ENCODE data around the gene ERC1.
"Not testable (repeated sequence)": the region's sequence is repeated elsewhere in the genome, so short reads cannot be mapped to it uniquely, and the experiment has no call there.

The ERC1 gene

GRCh38 chr12:1073652-1074051, 82.6 kb downstream of the ERC1 start:
- no peak for DNase-seq (ENCODE audit: low read depth in 2 of 2)

DNA sequence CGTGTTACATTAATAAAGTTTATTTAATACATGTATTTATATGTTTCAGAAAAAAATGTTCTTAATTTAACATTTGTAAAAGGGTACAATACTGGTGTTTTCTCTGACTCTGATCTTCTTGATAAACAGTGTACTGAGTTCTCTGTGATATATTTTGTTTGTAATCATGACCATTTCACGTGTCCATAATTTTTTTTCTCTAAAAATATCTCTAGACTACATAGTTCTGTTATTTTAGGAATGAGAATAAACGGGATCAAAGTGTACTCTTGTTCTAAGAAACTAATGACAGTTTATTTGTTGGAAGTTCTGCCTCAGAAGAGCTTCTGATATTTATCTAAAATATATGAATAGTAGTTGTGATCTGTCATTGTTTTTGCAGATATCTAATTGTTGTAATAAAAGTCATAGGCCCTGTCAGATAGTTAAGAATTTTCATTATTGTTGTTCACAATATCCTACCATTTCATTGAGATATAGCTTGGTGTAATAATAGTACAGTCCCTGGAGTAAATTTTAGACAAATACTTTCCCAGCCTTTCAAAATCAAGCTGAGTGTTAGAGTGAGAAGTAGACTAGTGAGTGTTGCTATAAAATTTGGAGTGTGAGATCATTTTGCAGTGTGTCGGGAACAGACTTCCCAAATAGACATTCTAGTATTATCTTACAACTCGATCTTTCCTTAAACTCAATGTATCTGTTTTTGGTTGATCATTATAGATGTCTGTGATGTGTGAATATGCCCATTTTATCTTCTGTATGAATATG, 86.2 kb downstream of the ERC1 start:
- DNase-seq (ENCODE audit: low read depth in 2 of 2) = no peak

DNA sequence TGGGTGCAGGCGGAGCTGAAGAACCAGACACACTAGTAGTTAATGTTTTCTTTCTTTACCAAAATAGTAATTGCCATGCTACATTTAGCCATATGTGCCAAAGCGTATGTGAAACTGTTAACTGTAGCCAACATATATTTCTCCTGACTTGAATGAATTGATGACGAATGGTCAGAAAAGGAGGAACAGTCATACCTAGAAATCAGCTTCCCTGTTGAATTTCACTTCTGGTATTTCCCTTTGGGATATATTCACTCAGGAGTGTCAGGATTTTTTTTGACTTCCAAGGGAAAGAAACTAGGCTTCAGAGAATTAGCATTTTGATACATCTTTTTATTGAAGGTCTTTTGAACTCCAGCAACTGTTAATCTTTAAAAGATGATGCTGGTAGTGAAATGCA, 87.0 kb downstream of the ERC1 start:
- DNase-seq (ENCODE audit: low read depth in 2 of 2) = no peak

DNA sequence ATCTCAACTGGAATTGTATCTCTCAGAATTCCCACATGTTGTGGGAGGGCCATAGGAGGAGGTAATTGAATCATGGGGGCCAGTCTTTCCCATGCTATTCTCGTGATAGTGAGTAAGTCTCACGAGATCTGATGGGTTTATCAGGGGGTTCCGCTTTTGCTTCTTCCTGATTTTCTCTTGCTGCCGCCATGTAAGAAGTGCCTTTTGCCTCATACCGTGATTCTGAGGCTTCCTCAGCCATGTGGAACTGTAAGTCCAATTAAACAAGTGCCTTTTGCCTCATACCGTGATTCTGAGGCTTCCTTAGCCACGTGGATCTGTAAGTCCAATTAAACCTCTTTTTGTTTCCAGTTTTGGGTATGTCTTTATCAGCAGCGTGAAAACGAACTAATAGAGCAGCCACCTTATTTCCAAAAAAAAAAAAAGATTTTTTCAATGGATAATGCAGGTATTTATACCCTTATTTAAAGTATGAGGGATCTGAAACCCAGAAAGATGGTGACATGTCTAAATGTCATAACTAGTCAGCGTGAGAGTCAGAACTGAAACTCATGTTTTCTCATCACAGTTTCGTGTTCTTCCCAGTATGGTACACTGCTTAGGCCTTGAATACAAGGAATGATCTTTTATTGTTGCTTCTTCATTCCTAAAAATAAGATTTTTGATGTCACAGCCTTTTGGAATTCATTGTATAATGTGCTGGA, 89.6 kb downstream of the ERC1 start:
- no peak for DNase-seq (ENCODE audit: low read depth in 2 of 2)

- no peak for DNase-seq (ENCODE audit: low read depth in 2 of 2)
These were observed 92.3 kb downstream of the ERC1 start for GRCh38 chr12:1083151-1083888.

DNA sequence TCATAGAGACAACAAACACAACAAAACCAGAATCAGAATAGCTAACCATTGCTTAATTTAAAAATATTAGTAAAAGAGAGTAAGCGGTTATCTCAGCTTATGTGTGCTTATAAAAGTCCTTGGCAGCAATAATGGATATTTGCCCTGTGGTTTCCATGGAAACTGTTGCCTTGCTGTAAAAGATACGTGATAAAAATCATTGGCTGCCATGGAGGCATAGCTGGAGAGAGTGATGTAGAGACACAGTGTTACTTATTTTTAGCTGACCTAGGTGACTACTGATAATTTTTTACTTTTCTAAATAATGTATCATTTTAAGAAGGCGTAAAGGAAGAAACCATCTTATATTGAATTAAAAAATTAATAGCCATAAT, 92.9 kb downstream of the ERC1 start:
- DNase-seq (ENCODE audit: low read depth in 2 of 2) = no peak

DNA sequence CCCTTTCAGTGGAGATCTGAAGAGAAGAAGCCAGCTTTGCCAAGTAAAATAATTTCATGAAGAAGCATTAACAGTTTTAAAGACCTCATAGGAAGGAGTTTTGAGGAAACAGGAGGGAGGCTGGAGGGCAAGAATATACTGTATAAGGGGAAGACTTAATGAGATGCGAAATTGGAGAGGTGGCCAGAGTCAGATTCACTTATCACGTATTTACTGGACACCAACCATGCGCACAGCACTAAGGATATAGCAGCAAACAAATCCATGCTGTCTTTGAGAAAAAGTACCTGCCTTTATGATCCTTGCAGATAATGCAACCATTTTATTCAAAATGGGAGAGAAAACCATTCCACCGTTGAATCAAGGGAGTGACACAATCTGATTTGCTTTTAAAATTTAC, 100.3 kb downstream of the ERC1 start:
- no peak for DNase-seq (ENCODE audit: low read depth in 2 of 2)

GRCh38 chr12:1093166-1093751, 102.2 kb downstream of the ERC1 start:
- DNase-seq (ENCODE audit: low read depth in 2 of 2) = no peak

DNA sequence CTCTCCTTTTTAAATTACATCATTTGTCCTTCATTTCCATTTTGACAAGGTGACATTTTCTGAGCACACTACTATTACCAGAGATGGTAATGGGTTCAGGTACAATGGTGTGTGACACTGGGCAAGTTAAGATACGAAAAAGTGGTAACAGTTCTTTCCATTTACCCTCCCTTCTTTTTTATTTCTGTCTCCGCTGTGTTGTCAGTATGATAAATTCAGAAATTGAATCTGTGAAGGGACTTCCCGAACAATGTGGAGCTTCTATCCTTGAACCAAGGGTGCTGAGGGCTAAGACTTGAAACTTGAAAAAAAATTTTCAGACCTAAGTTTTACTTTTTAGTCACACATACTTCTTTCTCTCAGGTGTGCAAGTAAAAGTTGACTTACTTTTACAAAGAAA, 103.7 kb downstream of the ERC1 start:
- DNase-seq (ENCODE audit: low read depth in 2 of 2) = no peak

DNA sequence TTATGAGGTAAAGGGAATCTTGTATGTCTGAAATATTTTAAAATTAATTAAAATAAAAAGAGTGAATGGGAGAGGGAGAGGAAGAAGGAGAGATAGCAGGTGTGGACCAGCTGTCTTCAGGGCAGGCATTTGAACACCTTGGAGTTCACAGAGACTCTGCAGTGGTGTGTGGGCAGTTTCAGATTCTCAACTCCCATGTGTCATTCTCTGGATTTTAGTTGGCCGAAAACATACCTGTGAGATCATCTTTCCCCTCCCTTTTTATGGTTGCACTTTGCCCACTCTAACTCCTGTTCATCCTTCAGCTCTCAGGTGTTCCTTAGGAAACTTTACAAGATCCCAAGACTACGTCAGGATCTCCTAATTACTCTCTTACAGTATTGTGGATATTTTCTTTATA, 108.1 kb downstream of the ERC1 start:
- peak; percentile 16 to 31 for DNase-seq (ENCODE audit: low read depth in 2 of 2)

DNA sequence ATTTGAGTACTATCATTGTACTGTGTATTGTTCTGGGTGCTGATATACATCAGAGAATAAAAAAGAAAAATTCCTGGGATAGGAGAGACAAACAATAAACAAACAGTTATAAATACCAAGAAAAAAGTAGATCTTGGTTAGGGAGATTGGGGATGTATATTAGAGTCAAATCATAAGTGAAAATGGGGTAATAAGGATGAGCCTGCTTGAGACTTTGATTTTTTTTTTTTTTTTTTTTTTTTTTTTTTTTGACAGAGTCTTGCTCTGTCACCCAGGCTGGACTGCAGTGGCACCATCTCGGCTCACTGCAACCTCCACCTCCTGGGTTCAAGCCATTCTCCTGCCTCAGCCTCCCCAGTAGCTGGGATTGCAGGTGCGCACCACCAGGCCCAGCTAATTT, 108.6 kb downstream of the ERC1 start:
- DNase-seq (ENCODE audit: low read depth in 2 of 2) = not testable (repeated sequence)

- no peak for DNase-seq (ENCODE audit: low read depth in 2 of 2)
These were observed 111.1 kb downstream of the ERC1 start for GRCh38 chr12:1102115-1102514.

GRCh38 chr12:1102791-1103450, 111.9 kb downstream of the ERC1 start:
- no peak for DNase-seq (ENCODE audit: low read depth in 2 of 2)

GRCh38 chr12:1103632-1104031, 112.6 kb downstream of the ERC1 start:
- no peak for DNase-seq (ENCODE audit: low read depth in 2 of 2)

- DNase-seq (ENCODE audit: low read depth in 2 of 2) = no peak
These were observed 113.2 kb downstream of the ERC1 start for GRCh38 chr12:1104088-1104800.

DNA sequence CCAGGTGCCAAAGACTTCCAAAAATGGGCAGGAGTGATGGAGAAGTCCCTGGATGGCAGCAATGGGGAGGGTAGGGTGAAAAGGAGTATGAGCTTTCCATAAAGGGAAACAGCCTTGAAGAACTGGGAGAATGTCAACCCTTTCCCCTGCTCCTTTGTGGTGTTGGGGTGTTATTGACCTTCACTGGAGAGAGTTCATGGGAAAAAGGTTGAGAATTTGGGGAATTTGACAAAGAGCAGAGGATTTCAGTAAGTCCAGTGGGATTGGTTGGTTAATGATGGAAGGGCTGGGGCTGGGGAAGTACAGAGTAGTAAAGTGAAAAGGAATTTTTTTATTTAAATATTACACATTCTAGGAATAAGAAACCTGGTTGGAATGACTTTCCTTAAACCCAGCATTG, 116.6 kb downstream of the ERC1 start:
- no peak for DNase-seq (ENCODE audit: low read depth in 2 of 2)

DNA sequence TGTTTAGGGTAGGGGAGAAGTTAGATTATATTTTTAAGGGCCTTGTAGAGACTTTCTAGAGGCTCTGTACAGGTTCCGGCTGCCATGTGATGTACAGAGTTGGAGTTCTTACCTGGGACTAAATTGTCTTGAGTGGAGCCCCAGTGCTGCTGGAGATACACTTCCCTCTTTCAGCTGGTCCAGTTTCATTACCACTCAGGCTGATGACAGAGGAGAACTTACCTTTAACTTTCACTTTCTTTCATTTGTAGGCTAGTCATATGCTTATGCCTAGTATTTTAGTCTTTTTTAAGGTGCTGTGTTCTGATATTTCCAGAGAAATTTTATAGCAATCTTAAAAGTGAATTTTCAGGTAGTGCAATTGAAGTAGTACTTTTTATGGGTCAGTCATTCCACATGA, 117.3 kb downstream of the ERC1 start:
- DNase-seq (ENCODE audit: low read depth in 2 of 2) = no peak

DNA sequence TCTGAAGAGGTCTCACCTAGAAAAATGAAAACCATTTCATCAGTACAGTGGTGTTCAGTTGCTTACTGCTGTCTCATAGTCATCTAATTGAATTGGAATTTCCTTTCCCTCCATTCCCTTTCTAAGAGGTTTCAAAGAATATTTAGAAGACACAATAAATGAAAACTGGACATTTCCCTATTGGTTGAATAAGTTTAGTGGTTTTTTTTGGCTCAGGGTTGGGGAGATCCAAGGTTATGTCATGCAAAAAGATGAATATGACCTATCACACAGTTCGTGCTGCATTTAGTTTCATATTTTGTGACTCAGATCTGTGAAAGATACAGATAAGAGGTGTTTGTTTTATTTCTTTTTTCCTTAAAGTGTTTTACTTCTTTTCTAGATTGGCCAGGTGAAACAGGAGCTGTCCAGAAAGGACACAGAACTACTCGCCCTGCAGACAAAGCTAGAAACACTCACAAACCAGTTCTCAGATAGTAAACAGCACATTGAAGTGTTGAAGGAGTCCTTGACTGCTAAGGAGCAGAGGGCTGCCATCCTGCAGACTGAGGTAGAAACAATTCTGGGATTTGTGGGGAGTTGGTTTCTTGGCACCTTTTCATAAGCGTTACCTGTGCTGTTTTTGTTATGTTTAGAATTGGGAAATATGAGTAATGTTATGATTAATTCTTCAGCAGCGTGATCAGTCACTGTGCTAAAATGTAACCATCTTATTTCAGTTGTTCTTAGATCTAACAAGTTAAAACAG, 124.6 kb downstream of the ERC1 start:
- DNase-seq (ENCODE audit: low read depth in 2 of 2) = no peak

GRCh38 chr12:1117371-1117770, 126.3 kb downstream of the ERC1 start:
- DNase-seq (ENCODE audit: low read depth in 2 of 2) = no peak

DNA sequence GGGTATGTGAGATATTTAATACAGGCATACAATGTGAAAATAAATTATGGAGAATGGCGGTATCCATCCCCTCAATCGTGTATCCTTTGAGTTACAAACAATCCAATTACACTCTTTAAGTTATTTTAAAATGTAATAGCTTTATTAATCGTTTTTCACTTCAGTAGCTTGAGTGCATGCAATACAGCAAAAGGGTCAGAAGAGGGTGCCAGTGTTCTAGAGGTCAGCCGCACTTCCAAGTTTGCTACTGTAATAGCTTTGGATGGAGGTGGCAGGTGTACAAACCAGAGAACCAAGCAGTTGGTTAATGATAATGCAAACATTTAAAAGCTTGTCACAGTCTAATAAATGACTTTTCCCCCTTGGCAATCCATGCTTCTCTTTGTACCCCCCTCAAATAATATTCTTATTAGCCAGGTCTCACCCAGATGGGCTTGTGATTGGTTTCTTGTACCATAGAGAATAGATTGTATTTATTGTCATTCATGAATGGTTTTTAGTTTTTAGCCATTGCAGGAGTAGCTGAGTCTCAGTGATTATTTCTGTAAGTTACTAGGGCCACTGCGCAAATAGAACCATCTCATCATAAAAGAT, 127.0 kb downstream of the ERC1 start:
- peak; percentile 47 to 61 for DNase-seq (ENCODE audit: low read depth in 2 of 2)
